Measurements from ENCODE around the gene PRKCQ.

- TF ChIP-seq L3MBTL2 (conservative IDR thresholded peaks at IDR 0.05) (no peak), TARDBP (IDR thresholded peaks at IDR 0.05) (no peak), NFRKB (IDR thresholded peaks at IDR 0.05) (no peak), SUZ12 (IDR thresholded peaks at IDR 0.05) (no peak), ELF4 (IDR thresholded peaks at IDR 0.05) (no peak), ARNT (IDR thresholded peaks at IDR 0.05) (no peak), SP1 (IDR thresholded peaks at IDR 0.05) (no peak)
These were observed 110.4 kb downstream of the PRKCQ start for GRCh38 chr10:6469661-6470060.

Data from HEK293T (cell line).